ENCODE measurements around the gene SEC16A. TPM values are rescaled to one million over a fixed set of nuclear protein-coding genes. Genes with fewer than 3 reads are reported as not detected.
"Not testable (repeated sequence)": the region's sequence is repeated elsewhere in the genome, so short reads cannot be mapped to it uniquely, and the experiment has no call there.

The SEC16A gene
- total RNA-seq, 1 experiment from 2014 or later: 7.5 TPM

GRCh38 chr9:136430588-136431234 is 52.1 kb downstream of the SEC16A start:
- no peak for DNase-seq
- no peaks in the 10 kb centered on the region for H3K27me3 ChIP-seq
- no peaks in the 10 kb centered on the region for H3K9me3 ChIP-seq
- H3K4me3 ChIP-seq: no peak overlapping the region
- H3K36me3 ChIP-seq: no peaks in the 10 kb centered on the region; the same call in none of the 2 replicates

GRCh38 chr9:136429683-136430491 is 53.0 kb downstream of the SEC16A start:
- Histone ChIP-seq H3K9me3 (no peaks in the 10 kb centered on the region), H3K4me3 (no peak overlapping the region), H3K36me3 (no peaks in the 10 kb centered on the region; the same call in none of the 2 replicates), H3K27me3 (no peaks in the 10 kb centered on the region)
- DNase-seq: no peak

GRCh38 chr9:136429075-136429628 is 53.7 kb downstream of the SEC16A start:
- Histone ChIP-seq H3K9me3 (no peaks in the 10 kb centered on the region), H3K4me3 (no peak overlapping the region), H3K27me3 (no peaks in the 10 kb centered on the region), H3K36me3 (peaks cover 2% of the 10 kb centered on the region)
- no peak for DNase-seq

DNA sequence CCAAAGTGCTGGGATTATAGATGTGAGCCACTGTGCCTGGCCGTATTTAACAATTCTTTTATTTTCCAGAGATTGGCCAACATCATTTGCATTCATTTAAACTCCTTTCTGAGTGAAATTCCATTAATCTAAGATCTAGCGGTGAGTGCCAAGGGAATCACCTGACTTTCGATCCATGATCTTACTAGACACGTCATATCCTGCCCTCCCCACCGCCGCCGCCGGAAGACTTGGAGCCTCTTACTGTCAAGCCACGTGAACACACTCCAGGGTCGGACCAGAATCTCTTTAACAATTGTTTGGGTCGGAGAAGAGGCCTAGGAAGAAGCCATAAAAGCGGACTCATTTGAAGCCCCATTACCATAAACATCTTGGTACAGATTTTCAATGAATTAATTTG is 56.1 kb downstream of the SEC16A start:
- Histone ChIP-seq H3K4me3 (no peak overlapping the region), H3K9me3 (no peaks in the 10 kb centered on the region), H3K36me3 (peaks cover 22% of the 10 kb centered on the region), H3K27me3 (no peaks in the 10 kb centered on the region)
- no peak for DNase-seq

DNA sequence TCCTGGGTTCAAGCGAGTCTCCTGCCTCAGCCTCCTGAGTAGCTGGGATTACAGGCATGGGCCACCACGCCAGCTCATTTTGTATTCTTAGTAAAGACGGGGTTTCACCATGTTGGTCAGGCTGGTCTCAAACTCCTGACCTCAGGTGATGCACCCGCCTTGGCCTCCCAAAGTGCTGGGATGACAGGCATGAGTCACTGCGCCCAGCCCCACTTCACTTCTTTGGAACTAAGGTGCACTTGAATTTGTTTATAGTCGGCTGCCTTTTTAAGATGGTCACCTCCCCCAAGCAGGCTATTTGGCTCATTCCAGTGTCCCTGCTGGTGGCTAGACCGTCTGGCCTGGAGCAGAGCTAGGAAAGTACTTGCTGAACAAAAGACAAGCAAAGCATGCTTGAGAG is 57.5 kb downstream of the SEC16A start:
- H3K4me3 ChIP-seq, H3K9me3 ChIP-seq, H3K27me3 ChIP-seq, DNase-seq: not testable (repeated sequence)
- peaks cover 32% of the 10 kb centered on the region for H3K36me3 ChIP-seq

DNA sequence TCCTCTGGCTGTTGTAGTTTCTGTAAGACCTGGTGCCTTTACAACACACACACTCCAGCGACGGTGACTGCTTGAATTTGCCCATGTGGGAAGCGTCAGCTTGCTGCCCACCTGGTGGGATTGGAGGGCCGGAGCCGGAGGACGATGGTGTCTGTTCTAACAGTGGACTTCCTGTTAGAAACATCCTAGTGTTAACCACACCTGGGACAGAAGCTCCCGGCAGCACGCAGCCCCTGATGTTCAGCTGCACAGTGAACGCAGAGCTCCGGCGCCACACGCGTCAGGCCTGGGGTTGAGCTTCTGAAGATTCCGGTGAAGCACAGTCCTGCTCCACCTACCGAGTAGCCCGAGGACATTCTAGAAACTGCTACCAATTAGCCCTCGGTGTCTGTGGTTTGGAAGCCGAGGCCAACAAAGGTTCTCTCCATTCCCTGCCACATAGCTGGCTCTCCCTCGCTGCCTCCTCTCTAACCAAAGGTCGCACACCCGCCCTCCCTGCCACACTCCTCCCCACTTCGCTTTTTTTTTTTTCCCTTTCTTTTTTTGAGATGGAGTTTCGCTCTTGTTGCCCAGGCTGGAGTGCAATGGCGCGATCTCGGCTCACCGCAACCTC is 58.0 kb downstream of the SEC16A start:
- Histone ChIP-seq H3K9me3 (no peaks in the 10 kb centered on the region), H3K27me3 (no peaks in the 10 kb centered on the region), H3K36me3 (peaks cover 34% of the 10 kb centered on the region), H3K4me3 (no peak overlapping the region)
- no peak for DNase-seq

DNA sequence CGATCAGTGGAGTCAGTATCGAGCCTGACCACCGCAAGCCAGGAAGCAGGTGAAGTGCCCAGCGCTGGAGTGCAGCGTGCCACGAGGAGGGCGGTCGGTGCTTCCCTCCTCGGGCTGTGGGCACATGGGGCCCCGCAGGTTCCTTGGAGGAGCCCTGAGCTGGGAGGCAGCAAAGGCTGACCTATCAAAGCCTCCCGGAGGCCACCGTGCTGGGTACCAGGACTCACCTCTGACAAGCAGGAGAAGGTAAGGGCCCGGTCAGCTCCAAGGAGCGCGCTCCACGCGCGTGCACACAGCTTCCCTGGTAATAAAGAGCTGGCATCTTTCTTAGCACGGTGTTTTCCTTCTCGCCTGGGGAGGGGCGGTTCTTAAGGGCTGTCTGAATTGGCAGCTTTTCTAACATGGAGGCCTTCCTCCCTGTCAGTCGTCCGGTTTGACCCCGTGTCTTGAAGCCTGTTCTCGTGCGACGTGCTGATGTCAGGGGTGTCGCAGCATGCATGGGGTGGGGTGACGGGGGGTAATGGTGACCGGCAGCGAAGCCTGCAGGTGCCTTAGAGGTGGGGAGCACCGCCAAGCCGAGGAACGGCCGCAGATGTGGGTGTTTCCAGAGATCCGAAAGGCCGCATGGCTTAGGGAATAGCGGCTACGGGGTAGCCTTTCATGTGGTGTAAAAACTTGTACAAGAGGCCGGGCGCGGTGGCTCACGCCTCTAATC is 59.3 kb downstream of the SEC16A start:
- no peaks in the 10 kb centered on the region for H3K9me3 ChIP-seq
- H3K27me3 ChIP-seq: no peaks in the 10 kb centered on the region
- no peak for DNase-seq
- peaks cover 47% of the 10 kb centered on the region for H3K36me3 ChIP-seq
- no peak overlapping the region for H3K4me3 ChIP-seq

GRCh38 chr9:136422876-136423275 is 60.0 kb downstream of the SEC16A start:
- Histone ChIP-seq H3K9me3 (no peaks in the 10 kb centered on the region), H3K36me3 (peaks cover 51% of the 10 kb centered on the region), H3K4me3 (no peak overlapping the region), H3K27me3 (no peaks in the 10 kb centered on the region)
- DNase-seq: no peak

DNA sequence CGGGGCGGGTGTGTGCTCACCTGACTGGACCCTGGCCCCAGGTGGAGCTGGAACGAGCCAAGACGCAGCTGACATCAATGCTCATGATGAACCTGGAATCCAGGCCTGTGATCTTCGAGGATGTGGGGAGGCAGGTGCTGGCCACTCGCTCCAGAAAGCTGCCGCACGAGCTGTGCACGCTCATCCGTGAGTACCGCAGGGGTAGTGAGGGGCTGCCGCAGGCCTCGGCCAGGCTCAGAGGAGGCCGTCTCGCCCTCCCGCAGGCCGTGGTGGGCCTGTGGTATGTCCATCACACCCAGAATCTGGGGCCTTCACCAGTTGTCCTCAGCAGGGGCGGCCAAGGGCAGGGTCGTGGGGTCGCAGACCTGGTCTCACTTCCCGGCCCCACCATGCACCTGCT is 61.0 kb downstream of the SEC16A start:
- DNase-seq: no peak
- Histone ChIP-seq H3K4me3 (no peak overlapping the region), H3K27me3 (no peaks in the 10 kb centered on the region), H3K9me3 (no peaks in the 10 kb centered on the region), H3K36me3 (peaks cover 61% of the 10 kb centered on the region)

GRCh38 chr9:136419092-136419420 is 63.8 kb downstream of the SEC16A start:
- H3K27me3 ChIP-seq: no peaks in the 10 kb centered on the region
- H3K9me3 ChIP-seq: no peaks in the 10 kb centered on the region
- DNase-seq: no peak
- H3K4me3 ChIP-seq: no peak overlapping the region
- peaks cover 86% of the 10 kb centered on the region for H3K36me3 ChIP-seq

DNA sequence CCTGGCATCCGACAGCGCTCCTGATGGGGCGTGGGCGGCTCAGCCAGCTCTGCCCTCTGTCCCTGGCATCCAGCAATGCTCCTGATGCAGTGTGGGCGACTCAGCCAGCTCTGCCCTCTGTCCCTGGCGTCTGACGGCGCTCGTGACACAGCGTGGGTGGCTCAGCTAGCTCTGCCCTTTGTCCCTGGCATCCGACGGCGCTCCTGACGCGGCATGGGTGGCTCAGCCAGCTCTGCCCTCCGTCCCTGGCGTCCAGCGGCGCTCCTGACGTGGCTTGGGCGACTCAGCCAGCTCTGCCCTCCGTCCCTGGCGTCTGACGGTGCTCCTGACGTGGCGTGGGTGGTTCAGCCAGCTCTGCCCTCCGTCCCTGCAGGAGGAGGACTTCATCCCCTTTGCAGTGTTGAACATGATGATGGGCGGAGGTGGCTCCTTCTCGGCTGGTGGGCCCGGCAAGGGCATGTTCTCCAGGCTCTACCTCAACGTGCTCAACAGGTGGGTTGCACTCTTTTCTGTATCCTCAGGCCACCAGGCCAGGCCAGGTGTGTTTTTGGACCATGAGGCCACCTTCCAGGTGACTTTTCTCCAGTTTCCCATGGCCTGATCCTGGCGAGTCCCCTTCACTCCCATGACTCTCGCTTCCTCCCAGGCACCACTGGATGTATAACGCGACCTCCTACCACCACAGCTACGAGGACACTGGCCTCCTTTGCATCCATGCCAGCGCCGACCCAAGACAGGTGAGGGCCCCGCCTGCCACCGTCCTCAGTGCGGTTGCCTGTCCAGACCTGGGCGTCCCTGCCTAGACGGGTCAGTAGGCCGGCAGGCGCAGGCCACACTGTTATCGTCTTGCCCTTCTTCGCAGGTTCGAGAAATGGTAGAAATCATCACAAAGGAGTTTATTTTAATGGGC is 64.4 kb downstream of the SEC16A start:
- no peak for DNase-seq
- no peaks in the 10 kb centered on the region for H3K9me3 ChIP-seq
- H3K4me3 ChIP-seq: no peak overlapping the region
- peaks cover 86% of the 10 kb centered on the region for H3K36me3 ChIP-seq
- no peaks in the 10 kb centered on the region for H3K27me3 ChIP-seq

DNA sequence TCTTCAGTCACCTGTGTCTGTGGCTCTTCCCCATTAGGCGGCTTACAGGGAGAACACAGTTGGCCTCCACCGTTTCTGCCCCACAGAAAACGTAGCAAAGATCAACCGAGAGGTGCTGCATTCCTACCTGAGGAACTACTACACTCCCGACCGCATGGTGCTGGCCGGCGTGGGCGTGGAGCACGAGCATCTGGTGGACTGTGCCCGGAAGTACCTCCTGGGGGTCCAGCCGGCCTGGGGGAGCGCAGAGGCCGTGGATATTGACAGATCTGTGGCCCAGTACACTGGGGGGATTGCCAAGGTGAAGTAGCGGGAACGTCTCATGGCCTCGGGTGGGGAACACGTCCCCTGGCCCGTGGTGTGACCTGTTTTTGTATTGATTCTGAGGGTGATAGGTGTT is 65.9 kb downstream of the SEC16A start:
- no peak for DNase-seq
- H3K27me3 ChIP-seq: no peaks in the 10 kb centered on the region
- H3K9me3 ChIP-seq: no peaks in the 10 kb centered on the region
- no peak overlapping the region for H3K4me3 ChIP-seq
- peaks cover 87% of the 10 kb centered on the region for H3K36me3 ChIP-seq

- DNase-seq: no peak
- H3K9me3 ChIP-seq: no peaks in the 10 kb centered on the region
- H3K36me3 ChIP-seq: peaks cover 85% of the 10 kb centered on the region
- no peak overlapping the region for H3K4me3 ChIP-seq
- H3K27me3 ChIP-seq: no peaks in the 10 kb centered on the region
Observed at GRCh38 chr9:136416427-136416826, 66.4 kb downstream of the SEC16A start.

DNA sequence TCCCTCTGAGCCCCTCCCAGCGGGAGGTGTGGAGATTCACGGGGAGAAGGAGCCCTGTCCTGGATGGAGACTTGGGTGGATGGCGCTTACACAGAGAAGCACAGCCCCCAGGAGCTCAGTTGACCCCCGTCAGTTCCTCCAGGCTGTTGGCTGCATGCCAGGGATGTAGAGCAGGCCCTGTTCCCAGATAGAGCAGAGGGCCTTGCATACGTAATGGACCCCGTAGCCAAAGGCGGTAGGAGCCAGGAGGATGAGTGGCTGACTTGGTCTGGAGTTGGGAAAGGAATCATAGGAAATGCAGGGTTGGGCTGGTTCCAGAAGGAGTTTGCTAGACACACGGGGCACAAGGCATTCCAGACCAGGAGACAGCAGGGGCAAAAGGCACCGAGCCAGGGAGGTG is 69.9 kb downstream of the SEC16A start:
- no peak overlapping the region for H3K4me3 ChIP-seq
- H3K36me3 ChIP-seq: peaks cover 81% of the 10 kb centered on the region
- no peaks in the 10 kb centered on the region for H3K27me3 ChIP-seq
- H3K9me3 ChIP-seq: no peaks in the 10 kb centered on the region
- no peak for DNase-seq

GRCh38 chr9:136411378-136411777 is 71.5 kb downstream of the SEC16A start:
- H3K36me3 ChIP-seq: peaks cover 77% of the 10 kb centered on the region
- DNase-seq: no peak
- H3K27me3 ChIP-seq: no peaks in the 10 kb centered on the region
- no peaks in the 10 kb centered on the region for H3K9me3 ChIP-seq
- H3K4me3 ChIP-seq: peak overlapping the region; percentile 99

Measured in MG63 (cell line).